Astrocyte (in vitro differentiated cells and primary cell): Measurements from ENCODE around the gene CNTN5. TPM values are rescaled to one million over a fixed set of nuclear protein-coding genes. Genes with fewer than 3 reads are reported as not detected.

Source experiments
- DNase-seq: peaks from one replicate; pipeline ENCODE4 v3.0.0-alpha.2; 2010; ENCODE audit warnings: low read depth
- FAIRE-seq: peaks from 2 replicates; lab custom pipeline; 2011; peaks lifted over from hg19 to GRCh38; lab: Jason Lieb, UNC
- H2AFZ ChIP-seq: 2 replicates; pipeline ENCODE4 v1.6.0; 2012; ENCODE audit warnings: low read depth, low read length, inconsistent platforms
- H3K27ac ChIP-seq: 2 replicates; pipeline ENCODE4 v1.5.1; 2011; ENCODE audit warnings: low read depth, low read length, inconsistent platforms
- H3K27me3 ChIP-seq: 2 replicates; pipeline ENCODE4 v1.6.0; 2011; ENCODE audit warnings: low read length, inconsistent platforms; ENCODE audit not compliant: insufficient read depth
- H3K36me3 ChIP-seq: 2 replicates; pipeline ENCODE4 v1.5.1; 2011; ENCODE audit warnings: low read length, inconsistent platforms; ENCODE audit not compliant: insufficient read depth
- H3K4me1 ChIP-seq: 2 replicates; pipeline ENCODE4 v1.5.1; 2011; ENCODE audit warnings: low read length, inconsistent platforms; ENCODE audit not compliant: insufficient read depth
- H3K4me2 ChIP-seq: 2 replicates; pipeline ENCODE4 v1.6.0; 2012; ENCODE audit warnings: low read length, inconsistent platforms
- H3K4me3 ChIP-seq: 2 replicates; pipeline ENCODE4 v1.5.1; 2011; ENCODE audit warnings: low read depth, mild to moderate bottlenecking, low read length, inconsistent platforms; ENCODE audit not compliant: insufficient read depth
- H3K79me2 ChIP-seq: 2 replicates; pipeline ENCODE4 v1.6.0; 2012; ENCODE audit warnings: mild to moderate bottlenecking, low read length, inconsistent platforms; ENCODE audit not compliant: insufficient read depth
- H3K9ac ChIP-seq: 2 replicates; pipeline ENCODE4 v1.6.0; 2012; ENCODE audit warnings: mild to moderate bottlenecking, low read length, inconsistent platforms
- H3K9me3 ChIP-seq: 2 replicates; pipeline ENCODE4 v1.5.1; 2012; ENCODE audit warnings: low read depth, mild to moderate bottlenecking, low read length, inconsistent platforms; ENCODE audit not compliant: insufficient read depth
- H4K20me1 ChIP-seq: 2 replicates; pipeline ENCODE4 v1.6.0; 2012; ENCODE audit warnings: low read length, inconsistent platforms; ENCODE audit not compliant: insufficient read depth
- H3K27ac Mint-ChIP-seq: one replicate; pipeline ENCODE4 v1.8.0; 2021; ENCODE audit warnings: mild to moderate bottlenecking, mixed read lengths; ENCODE audit not compliant: unreplicated experiment
- H3K27me3 Mint-ChIP-seq: one replicate; pipeline ENCODE4 v1.8.0; 2021; ENCODE audit warnings: low read depth, mixed read lengths; ENCODE audit not compliant: unreplicated experiment
- H3K36me3 Mint-ChIP-seq: one replicate; pipeline ENCODE4 v1.8.0; 2021; ENCODE audit warnings: low read depth, mixed read lengths; ENCODE audit not compliant: unreplicated experiment
- H3K4me1 Mint-ChIP-seq: one replicate; pipeline ENCODE4 v1.8.0; 2021; ENCODE audit warnings: low read depth, mixed read lengths; ENCODE audit not compliant: unreplicated experiment
- H3K4me3 Mint-ChIP-seq: one replicate; pipeline ENCODE4 v1.8.0; 2021; ENCODE audit warnings: mild to moderate bottlenecking, moderate library complexity, mixed read lengths; ENCODE audit not compliant: unreplicated experiment
- H3K9me3 Mint-ChIP-seq: one replicate; pipeline ENCODE4 v1.8.0; 2021; ENCODE audit warnings: mild to moderate bottlenecking, mixed read lengths; ENCODE audit not compliant: unreplicated experiment
- CTCF ChIP-seq: IDR thresholded peaks from 2 replicates; pipeline ENCODE4 v1.5.1; 2011; ENCODE audit warnings: low read depth, mild to moderate bottlenecking, inconsistent platforms, low read length, moderate library complexity; ENCODE audit not compliant: insufficient read depth
- EZH2 ChIP-seq: IDR thresholded peaks from 2 replicates; pipeline ENCODE4 v1.6.1; 2012; ENCODE audit warnings: mild to moderate bottlenecking, low read length, inconsistent platforms; ENCODE audit not compliant: insufficient read depth
- total RNA-seq: library from RNA; stranded (reverse); gene quantifications from 2 replicates; pipeline ENCODE4 v1.2.1, GENCODE V29; 2021

The CNTN5 gene
- total RNA-seq, 1 donor from 2014 or later, result 1.1 TPM

- FAIRE-seq (no peak), DNase-seq (no peak)
- Histone ChIP-seq H2AFZ (no peak overlapping the region), H3K27me3 (no peaks in the 10 kb centered on the region), H3K9ac (no peak overlapping the region), H3K4me3 (no peak overlapping the region), H3K4me2 (no peak overlapping the region), H3K36me3 (no peaks in the 10 kb centered on the region), H4K20me1 (no peaks in the 10 kb centered on the region), H3K27ac (no peak overlapping the region), H3K4me1 (no peaks in the 10 kb centered on the region), H3K9me3 (no peaks in the 10 kb centered on the region), H3K79me2 (no peaks in the 10 kb centered on the region)
- H3K36me3 Mint-ChIP-seq, result no peaks in the 10 kb centered on the region
- TF ChIP-seq CTCF (no peak), EZH2 (no peak)
- H3K27ac Mint-ChIP-seq, result no peak overlapping the region
- no peak overlapping the region for H3K4me3 Mint-ChIP-seq
- no peaks in the 10 kb centered on the region for H3K9me3 Mint-ChIP-seq
- no peaks in the 10 kb centered on the region for H3K27me3 Mint-ChIP-seq
- no peaks in the 10 kb centered on the region for H3K4me1 Mint-ChIP-seq
Measured at GRCh38 chr11:99631618-99632017, 610.9 kb downstream of the CNTN5 start.

DNA sequence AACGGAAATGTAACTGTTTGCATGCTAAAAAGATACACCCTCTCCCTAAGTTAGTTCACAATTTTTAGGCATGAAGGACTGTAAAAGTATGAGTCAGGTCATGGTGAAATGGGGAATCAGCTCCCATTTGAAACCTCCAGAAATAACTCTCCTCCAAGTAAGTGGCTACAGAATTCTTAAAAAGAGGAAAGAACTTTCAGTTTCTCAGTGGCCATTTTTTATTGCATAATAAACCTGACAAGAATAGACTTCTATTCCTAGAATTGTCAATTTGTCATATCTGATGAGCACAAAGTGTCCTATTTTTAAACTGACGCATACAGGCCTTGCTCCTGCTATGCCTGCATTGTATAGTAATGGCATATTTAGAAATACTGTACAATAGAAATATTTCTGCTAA lies 612.2 kb downstream of the CNTN5 start:
- no peaks in the 10 kb centered on the region for H3K27me3 ChIP-seq
- no peak overlapping the region for H3K9ac ChIP-seq
- Mint-ChIP-seq H3K27ac (no peak overlapping the region), H3K4me1 (no peaks in the 10 kb centered on the region), H3K4me3 (no peak overlapping the region), H3K27me3 (no peaks in the 10 kb centered on the region), H3K36me3 (no peaks in the 10 kb centered on the region), H3K9me3 (no peaks in the 10 kb centered on the region)
- H3K79me2 ChIP-seq, result no peaks in the 10 kb centered on the region
- H3K4me3 ChIP-seq, result no peak overlapping the region
- H3K4me2 ChIP-seq, result no peak overlapping the region
- FAIRE-seq (no peak), DNase-seq (no peak)
- H3K27ac ChIP-seq, result no peak overlapping the region
- no peaks in the 10 kb centered on the region for H3K4me1 ChIP-seq
- no peaks in the 10 kb centered on the region for H3K36me3 ChIP-seq
- H4K20me1 ChIP-seq, result no peaks in the 10 kb centered on the region
- TF ChIP-seq EZH2 (no peak), CTCF (no peak)
- H2AFZ ChIP-seq, result no peak overlapping the region
- H3K9me3 ChIP-seq, result no peaks in the 10 kb centered on the region

DNA sequence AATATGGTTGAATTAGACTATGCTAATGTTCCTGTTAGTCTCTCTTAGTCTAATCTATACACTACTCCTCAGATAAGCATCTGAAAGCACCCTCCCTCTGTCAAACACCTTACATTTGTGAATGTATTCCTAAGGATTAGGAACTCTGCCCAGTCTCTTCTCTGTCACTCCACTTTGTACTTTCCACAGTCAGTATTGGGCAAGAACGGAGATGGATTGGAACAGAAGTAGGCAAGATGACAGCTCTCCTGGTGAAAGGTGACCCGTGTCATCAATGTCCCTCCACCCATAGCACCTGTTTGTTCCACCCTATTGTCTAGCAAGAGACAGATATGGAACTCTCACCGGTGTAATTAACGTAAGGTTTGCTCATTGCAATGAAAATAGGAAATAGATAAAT lies 613.8 kb downstream of the CNTN5 start:
- Histone ChIP-seq H3K79me2 (no peaks in the 10 kb centered on the region), H3K4me2 (no peak overlapping the region), H3K9me3 (no peaks in the 10 kb centered on the region), H3K4me3 (no peak overlapping the region), H3K9ac (no peak overlapping the region), H3K36me3 (no peaks in the 10 kb centered on the region), H3K27ac (no peak overlapping the region), H3K4me1 (no peaks in the 10 kb centered on the region), H2AFZ (no peak overlapping the region), H4K20me1 (no peaks in the 10 kb centered on the region), H3K27me3 (no peaks in the 10 kb centered on the region)
- H3K4me3 Mint-ChIP-seq, result no peak overlapping the region
- H3K9me3 Mint-ChIP-seq, result peaks cover 3% of the 10 kb centered on the region
- H3K27me3 Mint-ChIP-seq, result no peaks in the 10 kb centered on the region
- H3K4me1 Mint-ChIP-seq, result no peaks in the 10 kb centered on the region
- H3K36me3 Mint-ChIP-seq, result no peaks in the 10 kb centered on the region
- no peak for DNase-seq
- TF ChIP-seq CTCF, result no peak
- no peak for TF ChIP-seq EZH2
- no peak for FAIRE-seq
- H3K27ac Mint-ChIP-seq, result no peak overlapping the region
